ENCODE results near the gene SPATA13. TPM values are rescaled to one million over a fixed set of nuclear protein-coding genes. Genes with fewer than 3 reads are reported as not detected.

Gene SPATA13
- total RNA-seq, 1 experiment from 2014 or later: 14.1 TPM

DNA sequence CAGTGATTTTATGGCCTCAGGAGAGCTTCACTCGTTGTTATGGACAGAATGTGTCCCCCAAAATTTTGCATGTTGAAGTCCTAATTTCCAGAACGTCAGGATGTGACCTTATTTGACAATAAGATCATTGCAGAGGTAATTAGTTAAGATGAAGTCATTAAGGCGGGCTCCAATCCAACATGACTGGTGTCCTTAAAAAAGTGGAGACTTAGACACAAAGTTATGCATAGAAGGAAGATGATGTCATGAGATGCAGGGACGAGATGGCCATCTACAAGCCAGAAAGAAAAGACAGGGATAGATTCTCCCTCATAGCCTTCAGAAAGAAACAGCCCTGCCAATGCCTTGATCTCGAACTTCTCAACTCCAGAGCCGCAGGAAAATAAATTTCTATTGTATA lies 25.8 kb upstream of the SPATA13 start:
- Mint-ChIP-seq H3K4me3 (no peak overlapping the region), H3K9me3 (peaks cover 9 to 11% of the 10 kb centered on the region in 2 experiments), H3K27ac (no peak overlapping the region), H3K27me3 (ENCODE audit: low read depth) (peaks cover 3% of the 10 kb centered on the region), H3K36me3 (ENCODE audit: insufficient read depth in 1 of 3, low read depth in 3 of 3) (peaks cover 3 to 11% (median 8%) of the 10 kb centered on the region in 3 experiments), H3K4me1 (peaks cover 17 to 20% of the 10 kb centered on the region in 2 experiments)
- H4K91ac ChIP-seq (ENCODE audit: insufficient read length, low read depth, low read length): no peak overlapping the region
- no peak overlapping the region for H3K18ac ChIP-seq (ENCODE audit: insufficient read length, low read depth, low read length)
- H2BK12ac ChIP-seq (ENCODE audit: insufficient read length, low read depth, low read length): no peak overlapping the region
- no peak overlapping the region for H3K23ac ChIP-seq (ENCODE audit: insufficient read length, low read depth, low read length)
- H4K20me1 ChIP-seq (ENCODE audit: control insufficient read depth, insufficient read depth, insufficient read length): no peaks in the 10 kb centered on the region
- no peak overlapping the region for H2BK120ac ChIP-seq (ENCODE audit: low read depth, low read length, poor library complexity, severe bottlenecking)
- H3K27ac ChIP-seq (ENCODE audit: insufficient read length, low read depth, low read length): no peak overlapping the region
- H2BK5ac ChIP-seq (ENCODE audit: insufficient read length, low read length): no peak overlapping the region
- no CpG with 5 or more reads among the region's 6 CpGs for WGBS (ENCODE audit: extremely low coverage, insufficient read length, low lambda C conversion rate)
- H3K79me1 ChIP-seq (ENCODE audit: insufficient read depth, low read depth, low read length, poor library complexity, severe bottlenecking): no peaks in the 10 kb centered on the region
- no peak overlapping the region for H4K5ac ChIP-seq (ENCODE audit: insufficient read length, low read depth, low read length)
- no peak for DNase-seq
- no peak overlapping the region for H2BK20ac ChIP-seq (ENCODE audit: low read depth, low read length, poor library complexity, severe bottlenecking)
- no peaks in the 10 kb centered on the region for H3K79me2 ChIP-seq (ENCODE audit: insufficient read depth, low read length)
- H3K4me2 ChIP-seq (ENCODE audit: insufficient read depth, insufficient read length, low read length): no peak overlapping the region
- TF ChIP-seq, protein P1, sequence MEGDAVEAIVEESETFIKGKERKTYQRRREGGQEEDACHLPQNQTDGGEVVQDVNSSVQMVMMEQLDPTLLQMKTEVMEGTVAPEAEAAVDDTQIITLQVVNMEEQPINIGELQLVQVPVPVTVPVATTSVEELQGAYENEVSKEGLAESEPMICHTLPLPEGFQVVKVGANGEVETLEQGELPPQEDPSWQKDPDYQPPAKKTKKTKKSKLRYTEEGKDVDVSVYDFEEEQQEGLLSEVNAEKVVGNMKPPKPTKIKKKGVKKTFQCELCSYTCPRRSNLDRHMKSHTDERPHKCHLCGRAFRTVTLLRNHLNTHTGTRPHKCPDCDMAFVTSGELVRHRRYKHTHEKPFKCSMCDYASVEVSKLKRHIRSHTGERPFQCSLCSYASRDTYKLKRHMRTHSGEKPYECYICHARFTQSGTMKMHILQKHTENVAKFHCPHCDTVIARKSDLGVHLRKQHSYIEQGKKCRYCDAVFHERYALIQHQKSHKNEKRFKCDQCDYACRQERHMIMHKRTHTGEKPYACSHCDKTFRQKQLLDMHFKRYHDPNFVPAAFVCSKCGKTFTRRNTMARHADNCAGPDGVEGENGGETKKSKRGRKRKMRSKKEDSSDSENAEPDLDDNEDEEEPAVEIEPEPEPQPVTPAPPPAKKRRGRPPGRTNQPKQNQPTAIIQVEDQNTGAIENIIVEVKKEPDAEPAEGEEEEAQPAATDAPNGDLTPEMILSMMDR (conservative IDR thresholded peaks at IDR 0.05): no peak
- H3K9me3 ChIP-seq (ENCODE audit: control insufficient read depth, low read depth, low read length): peaks cover 9% of the 10 kb centered on the region
- H3K9ac ChIP-seq (ENCODE audit: extremely low read depth, insufficient read length, low read length): no peak overlapping the region
- no peak overlapping the region for H2AK5ac ChIP-seq (ENCODE audit: insufficient read length, low read length)
- no peak overlapping the region for H3K56ac ChIP-seq (ENCODE audit: insufficient read length, low read depth, low read length)
- no peak overlapping the region for H3K4ac ChIP-seq (ENCODE audit: low read depth, low read length)
- H4K8ac ChIP-seq (replicated peaks; ENCODE audit: insufficient read length, low read depth, low read length): no peak overlapping the region
- no peaks in the 10 kb centered on the region for H3K27me3 ChIP-seq (ENCODE audit: insufficient read depth, low read length)
- no peak overlapping the region for H3K14ac ChIP-seq (ENCODE audit: insufficient read depth, low read length)
- no peak overlapping the region for H2BK15ac ChIP-seq (ENCODE audit: low read depth, low read length)
- H3T11ph ChIP-seq (ENCODE audit: low read length): no peak overlapping the region
- no peaks in the 10 kb centered on the region for H3K23me2 ChIP-seq (ENCODE audit: insufficient read length, low read depth, low read length, poor library complexity, severe bottlenecking)
- H3K4me1 ChIP-seq (ENCODE audit: insufficient read depth, low read length): no peaks in the 10 kb centered on the region
- H2AFZ ChIP-seq (ENCODE audit: low read length): no peak overlapping the region

Data from H9 (cell line).